GM21825 (cell line): Measurements from ENCODE around the gene TBX5.

ENCODE experiments used
- ATAC-seq: cut with Tn5 transposase; IDR thresholded peaks from one replicate; pipeline ENCODE4 v1.9.1; 2021; ENCODE audit warnings: mild to moderate bottlenecking, moderate library complexity; ENCODE audit not compliant: unreplicated experiment

Gene TBX5

GRCh38 chr12:114334395-114334794, 71.5 kb downstream of the TBX5 start:
- ATAC-seq: no peak

GRCh38 chr12:114328292-114328691, 77.7 kb downstream of the TBX5 start:
- no peak for ATAC-seq

- no peak for ATAC-seq
Measured at GRCh38 chr12:114327765-114328164, 78.2 kb downstream of the TBX5 start.

- ATAC-seq: no peak
Measured at GRCh38 chr12:114321524-114321923, 84.4 kb downstream of the TBX5 start.

GRCh38 chr12:114320968-114321367, 85.0 kb downstream of the TBX5 start:
- no peak for ATAC-seq

GRCh38 chr12:114320101-114320500, 85.8 kb downstream of the TBX5 start:
- no peak for ATAC-seq

GRCh38 chr12:114319422-114319821, 86.5 kb downstream of the TBX5 start:
- ATAC-seq: no peak

- ATAC-seq: no peak
Measured at GRCh38 chr12:114318984-114319383, 87.0 kb downstream of the TBX5 start.

- ATAC-seq: no peak
Measured at GRCh38 chr12:114316076-114316475, 89.9 kb downstream of the TBX5 start.

- no peak for ATAC-seq
Measured at GRCh38 chr12:114314974-114315720, 90.8 kb downstream of the TBX5 start.

- ATAC-seq: no peak
Measured at GRCh38 chr12:114314403-114314802, 91.5 kb downstream of the TBX5 start.

GRCh38 chr12:114313910-114314309, 92.0 kb downstream of the TBX5 start:
- no peak for ATAC-seq

- no peak for ATAC-seq
Measured at GRCh38 chr12:114311974-114312373, 94.0 kb downstream of the TBX5 start.

- ATAC-seq: no peak
Measured at GRCh38 chr12:114306646-114307045, 99.3 kb downstream of the TBX5 start.

- ATAC-seq: no peak
Measured at GRCh38 chr12:114305446-114305845, 100.5 kb downstream of the TBX5 start.
